GM13976 (cell line): ENCODE data around the gene IPO11.

Source experiments
- DNase-seq: peaks from one replicate; pipeline ENCODE4 v3.0.0; 2012; ENCODE audit warnings: low spot score
- in situ Hi-C: fragments of 300-500 bp; cut with MboI; formaldehyde crosslinking; loops from one replicate; pipeline ENCODE4 v1.12.0; 2022; ENCODE audit warnings: low sequenced_read_pairs, mixed read lengths, inconsistent platforms; ENCODE audit not compliant: unreplicated experiment
- TF ChIP-seq, protein P1 (sequence below): IDR thresholded peaks from 2 replicates; pipeline ENCODE4 v1.5.1; 2012; ENCODE audit warnings: borderline replicate concordance, mild to moderate bottlenecking; ENCODE audit not compliant: insufficient read depth; ENCODE audit errors: extremely low read depth, missing control alignments, control extremely low read depth

The IPO11 gene

GRCh38 chr5:62431735-62432620, 19.4 kb downstream of the IPO11 start:
- DNase-seq, result no peak
- in situ Hi-C loops, result no loop called here
- TF ChIP-seq, protein P1, sequence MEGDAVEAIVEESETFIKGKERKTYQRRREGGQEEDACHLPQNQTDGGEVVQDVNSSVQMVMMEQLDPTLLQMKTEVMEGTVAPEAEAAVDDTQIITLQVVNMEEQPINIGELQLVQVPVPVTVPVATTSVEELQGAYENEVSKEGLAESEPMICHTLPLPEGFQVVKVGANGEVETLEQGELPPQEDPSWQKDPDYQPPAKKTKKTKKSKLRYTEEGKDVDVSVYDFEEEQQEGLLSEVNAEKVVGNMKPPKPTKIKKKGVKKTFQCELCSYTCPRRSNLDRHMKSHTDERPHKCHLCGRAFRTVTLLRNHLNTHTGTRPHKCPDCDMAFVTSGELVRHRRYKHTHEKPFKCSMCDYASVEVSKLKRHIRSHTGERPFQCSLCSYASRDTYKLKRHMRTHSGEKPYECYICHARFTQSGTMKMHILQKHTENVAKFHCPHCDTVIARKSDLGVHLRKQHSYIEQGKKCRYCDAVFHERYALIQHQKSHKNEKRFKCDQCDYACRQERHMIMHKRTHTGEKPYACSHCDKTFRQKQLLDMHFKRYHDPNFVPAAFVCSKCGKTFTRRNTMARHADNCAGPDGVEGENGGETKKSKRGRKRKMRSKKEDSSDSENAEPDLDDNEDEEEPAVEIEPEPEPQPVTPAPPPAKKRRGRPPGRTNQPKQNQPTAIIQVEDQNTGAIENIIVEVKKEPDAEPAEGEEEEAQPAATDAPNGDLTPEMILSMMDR, result no peak

- in situ Hi-C loops, result no loop called here
- no peak for DNase-seq
- TF ChIP-seq, protein P1, result no peak
Observed at GRCh38 chr5:62432621-62433064, 20.1 kb downstream of the IPO11 start.

DNA sequence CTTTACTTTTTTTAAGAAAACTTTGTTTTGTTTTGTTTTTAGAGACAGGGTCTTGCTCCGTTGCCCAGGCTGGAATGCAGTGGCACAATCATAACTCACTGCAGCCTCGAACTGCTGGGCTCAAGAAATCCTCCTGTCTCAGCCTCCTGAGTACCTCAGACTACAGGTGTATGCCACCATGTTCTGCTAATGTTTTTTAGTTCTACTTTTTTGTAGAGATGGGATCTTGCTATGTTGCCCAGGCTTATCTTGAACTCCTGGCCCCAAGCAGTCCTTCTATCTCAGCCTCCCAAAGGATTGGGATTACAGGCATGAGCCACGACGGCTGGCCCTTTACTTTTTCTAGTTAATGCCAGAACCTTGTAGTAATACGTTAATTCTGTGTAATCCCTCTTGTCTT, 36.0 kb downstream of the IPO11 start:
- TF ChIP-seq, protein P1, result no peak
- in situ Hi-C loops, result no loop called here

GRCh38 chr5:62450259-62450658, 37.7 kb downstream of the IPO11 start:
- in situ Hi-C loops, result loop anchor here (10.0 kb wide), 1 partner anchor 325 kb away; no protein-coding TSS in a partner anchor
- no peak for DNase-seq
- TF ChIP-seq, protein P1, result no peak

More for the DNA sequence above, 36.0 kb downstream of the IPO11 start:
- no peak for DNase-seq

GRCh38 chr5:62457071-62457470, 44.5 kb downstream of the IPO11 start:
- no peak for DNase-seq
- TF ChIP-seq, protein P1, result no peak
- in situ Hi-C loops, result loop anchor here (10.0 kb wide), 1 partner anchor 318 kb away; no protein-coding TSS in a partner anchor

GRCh38 chr5:62460578-62460983, 48.0 kb downstream of the IPO11 start:
- TF ChIP-seq, protein P1, result peak; percentile 79
- DNase-seq, result peak; percentile 52
- in situ Hi-C loops, result no loop called here
